HG03469 (cell line): Measurements from ENCODE around the gene C3orf52.
A peak's percentile ranks its signal among the peaks of the same experiment; 100 is the strongest.
"Not testable (repeated sequence)": the region's sequence is repeated elsewhere in the genome, so short reads cannot be mapped to it uniquely, and the experiment has no call there.

Experiments used
- ATAC-seq: cut with Tn5 transposase; IDR thresholded peaks from one replicate; pipeline ENCODE4 v1.9.1; 2021; ENCODE audit warnings: mild to moderate bottlenecking, moderate library complexity, moderate number of reproducible peaks; ENCODE audit not compliant: unreplicated experiment

C3orf52 gene

GRCh38 chr3:112086076-112086854, at the start of gene C3orf52:
TSS of gene C3orf52 (plus strand) at chr3:112086389. CDS start at chr3:112086408, 19 bp downstream.
- ATAC-seq: peak; percentile 65

- ATAC-seq: not testable (repeated sequence)
Measured at GRCh38 chr3:112037194-112037593, 49.0 kb upstream of the C3orf52 start.

- ATAC-seq: no peak
Measured at GRCh38 chr3:112038863-112039262, 47.3 kb upstream of the C3orf52 start.

- ATAC-seq: no peak
Measured at GRCh38 chr3:112041321-112041720, 44.9 kb upstream of the C3orf52 start.

GRCh38 chr3:112042842-112043280, 43.3 kb upstream of the C3orf52 start:
- no peak for ATAC-seq

- ATAC-seq: peak; percentile 62
Measured at GRCh38 chr3:112043621-112044201, 42.5 kb upstream of the C3orf52 start.

- no peak for ATAC-seq
Measured at GRCh38 chr3:112046599-112046998, 39.6 kb upstream of the C3orf52 start.

GRCh38 chr3:112047264-112047663, 38.9 kb upstream of the C3orf52 start:
- ATAC-seq: no peak

GRCh38 chr3:112048911-112049310, 37.3 kb upstream of the C3orf52 start:
- ATAC-seq: no peak

GRCh38 chr3:112053229-112053628, 33.0 kb upstream of the C3orf52 start:
- ATAC-seq: no peak

- no peak for ATAC-seq
Measured at GRCh38 chr3:112056451-112056929, 29.7 kb upstream of the C3orf52 start.

GRCh38 chr3:112059497-112059896, 26.7 kb upstream of the C3orf52 start:
- no peak for ATAC-seq

GRCh38 chr3:112061152-112061551, 25.0 kb upstream of the C3orf52 start:
- ATAC-seq: no peak

- not testable (repeated sequence) for ATAC-seq
Measured at GRCh38 chr3:112072387-112073060, 13.7 kb upstream of the C3orf52 start.

GRCh38 chr3:112074006-112074405, 12.2 kb upstream of the C3orf52 start:
- no peak for ATAC-seq

- ATAC-seq: peak; percentile 89
Measured at GRCh38 chr3:112074616-112075497, 11.3 kb upstream of the C3orf52 start.

GRCh38 chr3:112078125-112079083, 7.8 kb upstream of the C3orf52 start:
- ATAC-seq: peak; percentile 41

GRCh38 chr3:112083239-112083638, 3.0 kb upstream of the C3orf52 start:
- ATAC-seq: no peak

GRCh38 chr3:112084980-112085705, 1.0 kb upstream of the C3orf52 start:
- ATAC-seq: no peak
